Lung microvascular endothelial cell (primary cell): Measurements from ENCODE around the gene OPN3. TPM values are rescaled to one million over a fixed set of nuclear protein-coding genes. Genes with fewer than 3 reads are reported as not detected.
A peak's percentile ranks its signal among the peaks of the same experiment; 100 is the strongest.

Experiments
- DNase-seq, 2 donors: peaks; one replicate each; pipeline versions ENCODE4 v3.0.0 to v3.0.0-alpha.2; 2010; ENCODE audit warnings: low read depth in 2 of 2
- total RNA-seq: library from RNA; depleted of rRNA; stranded (reverse); fragments of >200 nt; gene quantifications from 2 replicates; pipeline ENCODE4 v1.2.1, GENCODE V29; 2014

The OPN3 gene
- total RNA-seq, 1 donor from 2014 or later = 26.2 TPM

- peak in 1 of 2 donors; percentile 14 for DNase-seq
These were observed 48.9 kb downstream of the OPN3 start for GRCh38 chr1:241591317-241591716.

- DNase-seq = no peak
These were observed 49.5 kb downstream of the OPN3 start for GRCh38 chr1:241590719-241591118.

GRCh38 chr1:241589521-241589920 is 50.6 kb downstream of the OPN3 start:
- DNase-seq = no peak

GRCh38 chr1:241586905-241587512 is 53.2 kb downstream of the OPN3 start:
- DNase-seq = no peak

GRCh38 chr1:241582921-241583321 is 57.2 kb downstream of the OPN3 start:
- DNase-seq = no peak

- DNase-seq = no peak
These were observed 60.7 kb downstream of the OPN3 start for GRCh38 chr1:241579434-241579833.

- DNase-seq = no peak
These were observed 66.0 kb downstream of the OPN3 start for GRCh38 chr1:241574154-241574553.

- DNase-seq = no peak
These were observed 70.3 kb downstream of the OPN3 start for GRCh38 chr1:241569848-241570247.

GRCh38 chr1:241560849-241561187 is 79.4 kb downstream of the OPN3 start:
- DNase-seq = no peak

- no peak for DNase-seq
These were observed 79.9 kb downstream of the OPN3 start for GRCh38 chr1:241560146-241560848.

- no peak for DNase-seq
These were observed 82.5 kb downstream of the OPN3 start for GRCh38 chr1:241557551-241558193.

- no peak for DNase-seq
These were observed 83.1 kb downstream of the OPN3 start for GRCh38 chr1:241557031-241557430.

- no peak for DNase-seq
These were observed 84.6 kb downstream of the OPN3 start for GRCh38 chr1:241555526-241555925.

- DNase-seq = no peak
These were observed 86.1 kb downstream of the OPN3 start for GRCh38 chr1:241553886-241554592.

GRCh38 chr1:241551759-241552638 is 88.2 kb downstream of the OPN3 start:
- DNase-seq = no peak

GRCh38 chr1:241550318-241550717 is 89.9 kb downstream of the OPN3 start:
- DNase-seq = no peak

GRCh38 chr1:241548008-241548407 is 92.2 kb downstream of the OPN3 start:
- no peak for DNase-seq
